Stimulated activated CD8-positive, alpha-beta memory T cell treated with anti-CD3 and anti-CD28 coated beads, Interleukin-4, amount 100 ng/mL, for 4 hours (primary cell): ENCODE results near the gene ATP8B2.
"Not testable (repeated sequence)": the region's sequence is repeated elsewhere in the genome, so short reads cannot be mapped to it uniquely, and the experiment has no call there.

Experiments used
- DNase-seq, 2 donors: peaks; one replicate each; pipeline ENCODE4 v3.0.0-alpha.2; 2020; ENCODE audit warnings: low read depth in 2 of 2, low spot score in 1 of 2

Gene ATP8B2

DNA sequence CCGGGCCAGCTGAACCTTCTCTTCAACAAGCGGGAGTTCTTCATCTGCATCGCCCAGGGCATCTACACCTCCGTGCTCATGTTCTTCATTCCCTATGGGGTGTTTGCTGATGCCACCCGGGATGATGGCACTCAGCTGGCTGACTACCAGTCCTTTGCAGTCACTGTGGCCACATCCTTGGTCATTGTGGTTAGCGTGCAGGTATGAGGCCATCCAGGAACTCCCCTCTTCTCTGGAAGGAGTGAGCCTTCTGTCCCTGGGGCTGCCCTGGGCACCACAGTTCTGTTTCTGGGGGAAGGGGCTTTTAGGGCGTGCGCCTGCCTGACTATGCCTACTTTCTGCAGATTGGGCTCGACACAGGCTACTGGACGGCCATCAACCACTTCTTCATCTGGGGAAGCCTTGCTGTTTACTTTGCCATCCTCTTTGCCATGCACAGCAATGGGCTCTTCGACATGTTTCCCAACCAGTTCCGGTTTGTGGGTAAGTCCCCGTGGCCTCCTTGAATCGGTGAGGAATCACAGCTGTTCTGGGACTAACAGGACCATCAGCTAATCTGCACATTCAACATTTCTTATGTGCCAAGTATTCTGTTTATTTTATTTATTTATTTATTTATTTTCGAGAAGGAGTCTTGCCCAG, 21.1 kb downstream of the ATP8B2 start:
- DNase-seq = no peak

DNA sequence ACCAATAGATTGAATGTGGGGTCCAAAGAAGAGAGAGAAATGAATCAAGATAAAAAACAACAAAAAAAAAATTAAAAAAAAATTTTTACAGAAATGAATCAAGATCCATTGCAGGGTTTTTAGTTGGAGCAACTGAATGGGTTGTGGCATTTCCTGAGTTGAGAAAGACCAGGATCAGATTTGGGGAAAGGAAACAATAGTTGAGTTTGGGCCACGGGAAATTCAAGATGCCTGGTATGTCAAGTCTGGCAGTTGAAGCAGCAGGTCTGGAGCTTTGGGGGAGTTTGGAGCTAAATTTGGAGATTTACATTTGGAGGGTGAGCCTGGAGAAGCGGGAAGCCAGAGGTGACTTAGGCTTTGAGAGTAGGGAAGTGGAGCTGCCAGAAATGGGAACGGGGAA, 22.6 kb downstream of the ATP8B2 start:
- no peak for DNase-seq

DNA sequence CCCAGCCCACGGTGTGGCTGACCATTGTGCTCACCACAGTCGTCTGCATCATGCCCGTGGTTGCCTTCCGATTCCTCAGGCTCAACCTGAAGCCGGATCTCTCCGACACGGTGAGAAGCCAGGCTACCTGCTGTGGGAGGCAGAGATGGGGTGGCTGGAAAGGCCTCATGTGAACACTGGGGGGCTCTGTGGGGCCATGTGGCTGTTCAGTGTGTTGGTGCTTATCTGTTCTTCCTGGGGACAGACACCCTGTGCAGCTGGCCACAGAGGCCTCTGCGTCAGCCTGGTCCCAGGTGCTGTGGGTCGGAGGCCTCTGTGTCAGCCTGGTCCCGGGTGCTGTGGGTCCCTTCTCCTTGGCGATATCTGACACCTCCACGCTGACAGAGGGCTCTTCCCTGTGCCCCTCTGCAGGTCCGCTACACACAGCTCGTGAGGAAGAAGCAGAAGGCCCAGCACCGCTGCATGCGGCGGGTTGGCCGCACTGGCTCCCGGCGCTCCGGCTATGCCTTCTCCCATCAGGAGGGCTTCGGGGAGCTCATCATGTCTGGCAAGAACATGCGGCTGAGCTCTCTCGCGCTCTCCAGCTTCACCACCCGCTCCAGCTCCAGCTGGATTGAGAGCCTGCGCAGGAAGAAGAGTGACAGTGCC, 23.2 kb downstream of the ATP8B2 start:
- DNase-seq = no peak

DNA sequence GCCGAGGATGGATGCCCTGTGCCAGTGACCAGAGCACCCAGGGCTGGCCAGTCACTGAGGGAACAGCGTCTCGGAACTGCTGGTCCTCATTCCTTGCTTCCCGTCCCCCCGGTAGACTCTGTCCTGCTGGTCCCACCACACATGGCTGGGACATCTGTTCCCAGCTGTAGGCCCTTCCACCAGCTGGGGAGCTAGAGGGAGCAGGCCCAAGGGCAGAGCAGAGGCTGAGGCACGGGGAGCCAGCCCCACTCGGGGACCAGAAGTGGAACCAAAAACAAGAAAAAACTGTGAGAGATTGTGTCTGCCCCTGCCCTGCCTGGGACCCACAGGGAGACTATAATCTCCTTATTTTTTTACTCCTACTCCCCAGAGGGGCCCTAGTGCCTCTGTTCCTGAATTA, 23.8 kb downstream of the ATP8B2 start:
- no peak for DNase-seq

DNA sequence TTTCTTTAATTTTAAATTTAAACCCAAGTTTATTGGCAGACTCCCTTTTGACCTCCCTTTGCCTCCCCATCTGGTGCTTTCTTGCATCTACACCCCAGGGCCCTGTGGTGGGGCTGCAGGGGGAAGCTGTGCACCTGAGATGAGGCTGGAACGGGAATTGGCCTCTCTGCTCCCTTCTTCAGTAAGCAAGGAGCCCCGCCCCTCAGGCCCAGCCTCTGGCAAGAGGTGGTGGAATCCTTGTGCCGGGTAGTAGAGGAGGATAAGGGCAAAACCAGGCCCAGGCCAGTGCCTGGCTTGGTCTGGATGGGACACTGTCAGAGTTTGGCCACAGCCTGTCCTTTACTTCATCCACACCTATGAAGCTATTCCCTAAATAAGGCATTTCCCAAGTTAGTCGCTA, 25.1 kb downstream of the ATP8B2 start:
- DNase-seq = no peak

DNA sequence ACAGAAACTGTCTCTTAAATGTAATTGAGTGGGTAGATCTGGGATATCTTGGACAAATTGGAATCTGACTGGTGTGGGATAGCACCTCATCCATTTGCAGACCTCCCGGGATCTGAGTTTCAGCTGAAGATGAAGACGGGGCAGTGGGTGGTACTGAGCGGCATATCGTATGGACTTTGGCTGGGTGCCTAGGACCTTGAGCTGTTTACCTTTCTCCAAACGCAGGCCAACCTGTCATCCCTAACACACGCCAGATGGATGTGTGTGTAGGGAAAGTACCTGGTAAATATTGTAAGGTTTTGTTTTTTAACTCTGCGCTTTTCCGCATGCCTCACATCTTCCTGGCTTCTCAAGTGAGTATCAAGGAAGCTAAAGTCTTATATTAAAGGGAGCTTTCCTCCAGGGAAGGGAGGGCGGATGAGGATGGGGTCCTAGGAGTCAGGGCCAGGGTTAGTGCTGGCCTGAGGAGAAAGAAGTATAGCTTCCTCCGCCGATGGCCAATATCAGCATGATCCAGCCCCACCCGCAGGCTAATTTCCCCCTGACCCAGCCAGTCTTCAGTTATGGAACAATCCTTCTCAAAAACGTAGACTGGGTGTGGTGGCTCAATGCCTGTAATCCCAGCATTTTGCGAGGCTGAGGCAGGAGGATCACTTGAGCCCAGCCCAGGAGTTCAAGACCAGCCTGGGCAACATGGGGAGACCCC, 26.2 kb downstream of the ATP8B2 start:
- no peak for DNase-seq

DNA sequence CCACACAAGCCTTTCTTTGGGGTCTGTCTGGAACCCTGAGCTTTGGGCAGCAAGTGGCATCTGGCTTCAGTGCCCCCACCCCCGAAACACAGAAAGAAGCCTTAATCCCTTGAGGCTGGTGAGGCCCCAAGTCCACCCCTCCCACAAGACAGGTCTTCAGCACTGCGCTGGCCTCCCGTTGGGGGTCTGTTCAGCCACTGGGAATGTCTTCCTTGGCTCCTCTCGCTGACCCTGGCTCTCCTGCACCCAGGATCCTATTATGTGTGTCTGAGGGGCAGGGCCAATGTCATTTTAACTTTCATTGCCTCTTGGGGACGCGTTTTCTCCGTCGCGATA, 26.9 kb downstream of the ATP8B2 start:
- DNase-seq = no peak

DNA sequence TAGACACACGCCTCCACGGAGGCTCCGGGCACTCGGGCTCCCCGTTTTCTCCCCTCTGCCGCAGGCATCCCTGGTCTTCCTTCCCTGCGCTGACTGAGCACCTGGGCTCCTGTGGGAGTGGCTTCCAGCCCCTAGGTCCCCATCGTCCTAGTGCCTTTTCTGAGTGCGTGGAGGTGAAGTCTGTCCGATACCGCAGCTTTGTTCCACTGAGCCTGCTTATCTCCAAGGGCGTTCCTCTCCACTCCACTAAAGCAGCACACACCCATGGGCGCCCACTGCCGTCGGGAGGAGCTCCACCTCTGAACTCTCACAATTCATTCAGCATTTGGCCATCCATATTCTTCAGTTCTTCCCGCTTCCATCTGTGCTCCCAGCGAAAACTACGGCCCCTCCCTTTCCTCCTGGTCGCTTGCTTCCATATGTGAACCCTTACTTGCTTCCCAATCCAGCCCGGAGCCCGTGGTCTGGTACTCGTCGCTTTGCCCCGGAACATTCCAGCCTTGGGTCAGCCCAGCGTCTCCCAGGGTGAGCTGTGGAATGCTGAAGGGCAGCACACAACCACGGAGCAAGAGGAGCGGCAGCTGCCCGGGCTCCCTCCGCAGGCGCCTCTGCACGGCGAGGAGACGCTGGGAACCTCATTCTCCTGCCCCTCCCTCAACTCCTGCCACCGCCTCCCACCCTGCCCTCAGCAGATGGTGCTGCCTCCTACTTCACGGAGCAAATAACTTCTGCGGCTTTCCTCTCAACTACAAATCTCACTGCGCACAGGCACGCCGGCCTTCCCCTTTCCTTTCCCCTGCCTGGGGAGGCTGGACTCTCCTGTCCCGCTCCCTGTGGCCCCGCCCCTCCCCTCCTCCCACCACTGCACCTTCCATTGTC, 27.5 kb downstream of the ATP8B2 start:
- no peak for DNase-seq

DNA sequence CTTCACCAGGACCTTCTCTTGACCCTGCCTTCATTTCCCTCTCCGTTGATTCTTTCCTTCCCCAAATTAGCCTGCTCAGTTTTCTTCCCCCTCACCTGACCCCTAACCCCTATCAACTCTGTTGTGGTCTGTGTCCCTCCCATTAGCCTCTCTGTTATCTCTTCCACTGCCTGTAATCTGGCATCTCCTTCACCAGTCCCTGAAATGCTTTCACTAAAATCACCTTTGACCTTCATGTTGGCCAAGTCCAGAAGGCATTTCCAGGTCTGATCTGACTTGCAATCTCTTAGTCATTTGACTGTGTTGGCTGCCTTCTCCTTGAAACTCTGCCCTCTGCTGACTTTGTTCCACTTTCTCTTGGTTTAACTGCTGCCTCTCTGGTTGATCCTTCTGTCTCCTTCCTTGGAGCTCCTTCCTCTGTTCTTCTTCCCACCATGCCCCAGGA, 28.2 kb downstream of the ATP8B2 start:
- no peak for DNase-seq

DNA sequence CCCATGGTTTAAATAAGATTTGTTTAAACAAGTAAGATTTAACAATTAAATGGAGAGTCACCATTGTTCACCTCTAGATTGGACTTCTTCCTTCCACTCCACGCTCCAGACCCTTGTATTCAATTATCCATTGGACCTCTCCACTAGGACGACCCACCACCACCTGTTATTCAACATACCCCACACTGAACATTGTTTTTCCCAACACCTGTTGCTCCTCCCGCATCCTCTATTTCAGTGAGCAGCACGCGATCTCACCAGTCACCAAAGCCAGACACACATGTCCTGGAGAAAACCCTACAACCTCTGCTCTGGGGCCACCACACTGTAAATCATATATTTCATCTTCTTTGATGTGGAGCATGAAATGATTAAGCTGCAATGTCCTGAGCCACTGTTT, 28.6 kb downstream of the ATP8B2 start:
- no peak for DNase-seq

DNA sequence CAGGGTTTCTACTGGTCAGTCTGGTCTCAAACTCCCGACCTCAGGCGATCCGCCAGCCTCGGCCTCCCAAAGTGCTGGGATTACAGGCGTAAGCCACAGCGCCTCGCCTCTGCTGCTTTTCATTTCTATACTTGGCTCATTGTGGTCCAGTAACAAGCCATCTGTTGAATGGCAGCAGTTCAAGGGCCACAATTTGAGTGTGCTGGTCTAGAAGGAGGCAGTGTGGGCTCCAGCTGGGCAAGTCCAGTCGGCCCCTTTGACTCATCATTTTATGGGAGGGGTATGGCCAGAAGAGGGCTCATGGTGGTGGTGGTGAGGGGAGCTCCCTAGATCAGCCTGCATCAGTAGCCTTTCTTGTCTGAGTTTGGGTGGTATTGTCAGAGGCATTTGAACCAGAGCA, 33.2 kb downstream of the ATP8B2 start:
- DNase-seq = no peak

DNA sequence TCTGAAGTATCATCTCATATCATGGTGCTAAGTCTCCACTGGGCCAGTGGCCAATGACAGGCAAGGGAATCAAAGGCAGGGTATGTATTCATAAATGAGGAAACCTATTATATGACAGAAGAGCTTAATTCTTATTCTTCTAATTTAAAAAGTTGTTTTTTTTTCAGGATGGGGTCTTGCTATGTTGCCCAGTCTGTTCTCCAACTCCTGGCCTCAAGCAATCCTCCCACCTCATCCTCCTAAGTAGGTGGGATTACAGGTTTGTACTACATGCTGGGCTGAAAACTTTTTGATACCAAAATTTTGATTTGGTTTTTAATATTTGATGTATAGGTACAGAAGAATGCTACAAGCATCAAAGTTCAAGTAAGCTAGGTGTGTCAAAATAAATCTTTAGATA, 35.0 kb downstream of the ATP8B2 start:
- DNase-seq = no peak

DNA sequence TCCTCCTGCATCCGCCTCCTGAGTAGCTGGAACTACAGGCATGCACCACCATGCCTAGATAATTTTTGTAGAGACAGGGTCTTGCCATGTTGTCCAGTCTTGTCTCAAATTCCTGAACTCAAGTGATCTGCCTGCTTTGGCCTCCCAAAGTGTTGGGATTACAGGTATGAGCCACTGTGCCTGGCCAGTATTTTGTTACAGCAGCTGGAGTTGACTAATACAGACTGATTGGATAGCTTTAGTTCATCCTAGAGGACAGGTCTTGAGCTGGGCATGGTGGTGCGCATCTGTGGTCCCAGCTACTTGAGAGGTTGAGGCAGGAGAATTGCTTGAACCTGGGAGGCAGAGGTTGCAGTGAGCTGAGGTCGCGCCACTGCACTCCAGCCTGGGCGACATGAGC, 35.6 kb downstream of the ATP8B2 start:
- DNase-seq = not testable (repeated sequence)

DNA sequence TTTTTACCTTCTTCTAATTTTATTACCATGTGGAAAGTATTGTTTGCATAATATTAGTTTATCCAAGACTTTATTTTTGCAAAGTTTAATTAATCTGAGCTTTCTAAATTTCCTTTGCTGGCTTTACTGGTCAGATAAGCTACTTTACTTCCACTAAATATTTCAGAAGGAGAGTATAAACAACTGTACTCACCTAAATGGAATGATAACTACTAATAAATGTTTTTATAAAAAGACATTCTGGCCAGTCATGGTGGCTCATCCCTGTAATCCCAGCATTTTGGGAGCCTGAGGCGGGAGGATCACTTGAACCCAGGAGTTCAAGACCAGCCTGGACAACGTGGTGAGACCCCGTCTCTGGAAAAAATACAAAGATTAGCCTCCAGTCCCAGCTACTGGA, 36.0 kb downstream of the ATP8B2 start:
- no peak for DNase-seq

DNA sequence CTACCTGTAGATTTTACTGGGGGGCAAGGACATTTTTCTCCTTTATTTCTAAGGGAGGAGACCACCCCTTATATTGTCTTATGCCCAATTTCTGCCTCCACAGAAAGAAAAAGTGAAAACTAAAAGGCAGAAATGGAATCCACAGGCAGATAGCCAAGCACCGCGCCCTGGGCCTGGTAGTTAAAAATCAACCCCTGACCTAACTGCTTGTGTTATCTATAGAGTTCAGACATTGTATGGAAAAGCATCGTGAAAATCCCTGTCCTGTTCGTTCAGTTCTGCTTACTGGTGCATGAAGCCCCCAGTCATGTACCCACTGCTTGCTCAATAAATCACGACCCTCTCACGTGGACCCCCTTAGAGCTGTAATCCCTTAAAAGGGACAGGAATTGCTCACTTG, 46.1 kb downstream of the ATP8B2 start:
- DNase-seq = no peak

DNA sequence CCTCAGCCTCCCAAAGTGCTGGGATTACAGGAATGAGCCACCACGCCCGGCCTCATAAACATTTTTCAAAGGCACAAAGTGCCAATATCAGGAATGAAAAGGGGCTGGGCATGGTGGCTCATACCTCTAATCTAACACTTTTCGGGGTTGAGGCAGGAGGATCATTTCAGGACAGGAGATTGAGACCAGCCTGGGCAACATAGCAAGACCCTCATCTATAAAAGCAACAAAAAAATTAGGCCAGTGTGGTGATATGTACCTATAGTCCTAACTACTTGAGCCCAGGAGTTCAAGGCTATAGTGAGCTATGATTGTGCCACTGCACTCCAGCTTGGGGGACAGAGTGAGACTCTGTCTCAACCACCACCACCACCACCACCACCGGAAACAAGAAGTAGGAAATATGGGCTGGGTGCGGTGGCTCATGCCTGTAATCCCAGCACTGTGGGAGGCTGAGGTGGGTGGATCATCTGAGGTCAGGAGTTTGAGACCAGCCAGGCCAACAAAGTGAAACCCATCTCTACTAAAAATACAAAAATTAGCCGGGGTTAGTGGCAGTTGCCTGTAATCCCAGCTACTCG, 48.5 kb downstream of the ATP8B2 start:
- not testable (repeated sequence) for DNase-seq

DNA sequence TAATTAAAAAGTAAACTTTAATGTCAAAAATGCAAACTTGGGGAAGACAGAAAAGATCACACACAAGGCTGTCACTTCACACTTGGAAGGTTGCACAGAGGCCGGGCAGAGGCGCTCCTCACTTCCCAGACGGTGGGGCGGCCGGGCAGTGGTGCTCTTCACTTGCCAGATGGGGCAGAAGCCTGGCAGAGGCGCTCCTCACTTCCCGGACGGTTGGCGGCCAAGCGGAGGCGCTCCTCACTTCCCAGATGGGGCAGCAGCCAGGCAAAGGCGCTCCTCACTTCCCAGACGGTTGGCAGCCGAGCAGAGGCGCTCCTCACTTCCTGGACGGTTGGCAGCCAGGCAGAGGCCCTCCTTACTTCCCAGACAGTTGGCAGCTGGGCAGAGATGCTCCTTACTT, 54.0 kb downstream of the ATP8B2 start:
- no peak for DNase-seq

DNA sequence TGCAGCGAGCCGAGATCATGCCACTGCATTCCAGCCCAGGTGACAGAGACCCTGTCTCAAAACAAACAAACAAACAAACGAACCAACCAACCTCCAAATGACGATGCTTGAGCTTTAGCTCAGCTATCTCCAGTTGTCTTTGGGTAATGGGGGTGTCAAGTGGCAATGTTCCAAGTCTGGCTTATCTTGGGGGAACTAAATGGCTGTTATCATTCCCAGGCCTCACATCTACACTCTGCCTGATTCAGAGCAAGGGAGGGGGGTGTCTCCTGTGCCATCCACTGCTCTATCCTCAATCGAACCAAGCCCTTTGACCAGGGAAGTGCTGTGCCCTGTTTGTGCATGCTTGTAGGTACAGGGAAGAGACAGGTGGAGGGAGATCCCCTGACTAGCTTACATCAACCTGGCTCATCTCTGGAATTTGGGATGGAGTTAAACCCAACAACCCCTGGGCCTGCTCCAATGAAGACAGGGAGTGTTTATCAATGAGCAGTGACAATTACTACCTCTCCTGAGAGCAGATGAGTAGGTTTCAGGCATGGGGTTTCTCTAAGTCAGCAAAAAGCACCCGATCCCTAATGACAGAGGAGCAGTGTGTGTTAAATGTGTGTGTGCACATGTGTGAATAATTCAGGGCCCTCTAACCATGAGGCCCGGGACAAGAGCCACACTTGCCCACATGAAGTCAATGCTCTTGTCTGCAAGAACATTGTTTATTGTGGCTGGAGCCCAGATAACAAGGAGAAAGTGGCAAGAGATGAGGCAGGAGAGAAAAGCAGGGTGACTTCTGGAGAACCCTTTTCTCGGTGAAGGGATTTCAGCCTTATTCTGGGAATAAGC, 59.5 kb downstream of the ATP8B2 start:
- DNase-seq = no peak

DNA sequence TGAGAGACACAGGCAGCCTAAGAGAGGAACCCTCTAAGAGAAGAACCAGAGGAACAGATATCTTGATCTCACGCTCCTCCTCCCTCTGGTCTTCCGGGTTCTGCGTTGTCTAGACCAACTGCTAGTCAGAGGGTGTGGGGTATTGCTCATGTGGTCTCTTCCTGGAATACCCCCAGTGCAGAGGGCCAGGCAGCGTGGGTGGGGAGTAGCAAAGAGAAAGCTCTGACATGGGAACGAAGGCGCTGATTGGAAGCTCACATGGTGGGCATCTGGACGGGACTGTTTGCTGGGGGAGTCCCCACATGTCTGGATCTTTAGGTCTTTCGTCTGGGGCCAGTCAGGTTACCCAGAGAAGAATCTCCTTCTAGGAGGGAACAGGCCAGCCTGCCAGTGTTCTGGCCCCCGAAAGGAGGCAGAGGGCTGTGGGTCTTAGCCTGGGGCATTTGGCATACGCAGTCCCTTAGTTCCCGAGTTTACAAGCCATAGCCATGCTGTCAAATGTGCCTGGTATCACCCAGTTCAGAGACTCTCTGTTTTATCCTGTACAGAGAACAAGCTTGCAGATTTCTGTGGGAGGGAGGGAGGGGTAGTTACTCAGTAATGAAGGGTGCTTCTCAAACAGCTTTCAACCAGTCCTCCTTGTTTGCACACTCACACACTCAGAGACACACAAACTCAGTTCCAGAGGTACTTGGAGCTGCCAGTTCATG, 61.5 kb downstream of the ATP8B2 start:
- peak; percentile 69 to 77 for DNase-seq
